HG03558 (cell line): ENCODE data around the gene CACNA2D3.

Experiments used
- ATAC-seq: cut with Tn5 transposase; IDR thresholded peaks from one replicate; pipeline ENCODE4 v1.9.1; 2021; ENCODE audit warnings: moderate number of reproducible peaks; ENCODE audit not compliant: unreplicated experiment; ENCODE audit errors: extremely low read depth

The CACNA2D3 gene

DNA sequence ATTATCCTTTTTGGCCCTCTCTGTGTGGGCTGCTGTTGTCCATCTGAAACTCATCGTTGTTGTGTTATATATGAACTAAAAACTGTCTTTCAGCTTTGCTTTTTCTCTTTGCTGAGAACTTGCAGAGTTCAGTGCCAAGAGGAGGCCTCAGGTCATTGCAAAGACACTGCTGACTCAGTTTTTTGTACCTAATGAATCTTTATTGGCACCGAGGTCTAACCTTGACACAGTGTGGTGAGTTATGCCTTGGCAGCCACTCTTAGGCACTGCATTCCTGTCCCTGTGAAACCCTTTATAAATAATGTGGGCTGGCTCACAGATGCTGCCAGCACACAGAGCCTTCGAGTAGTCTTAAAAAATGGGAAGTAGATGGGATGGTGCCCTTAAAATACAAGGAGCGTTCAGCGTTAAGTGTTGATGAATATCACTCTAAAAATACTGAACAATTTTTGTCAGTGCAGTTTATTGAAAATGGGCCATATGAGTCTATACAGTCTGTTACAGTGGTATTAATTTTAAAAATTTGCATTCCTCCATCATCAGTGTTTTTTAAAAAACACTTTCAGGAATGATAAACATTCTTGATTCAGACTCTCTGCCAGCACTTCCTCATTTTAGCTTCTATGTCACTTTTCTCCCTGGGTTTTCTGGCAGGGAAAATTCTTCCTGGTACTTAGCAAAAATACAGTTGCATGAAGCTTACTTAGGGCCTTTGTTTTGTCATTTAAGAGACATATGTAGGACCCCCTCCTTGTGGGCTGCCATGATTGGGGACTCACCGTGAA, 234.1 kb downstream of the CACNA2D3 start:
- ATAC-seq: no peak

DNA sequence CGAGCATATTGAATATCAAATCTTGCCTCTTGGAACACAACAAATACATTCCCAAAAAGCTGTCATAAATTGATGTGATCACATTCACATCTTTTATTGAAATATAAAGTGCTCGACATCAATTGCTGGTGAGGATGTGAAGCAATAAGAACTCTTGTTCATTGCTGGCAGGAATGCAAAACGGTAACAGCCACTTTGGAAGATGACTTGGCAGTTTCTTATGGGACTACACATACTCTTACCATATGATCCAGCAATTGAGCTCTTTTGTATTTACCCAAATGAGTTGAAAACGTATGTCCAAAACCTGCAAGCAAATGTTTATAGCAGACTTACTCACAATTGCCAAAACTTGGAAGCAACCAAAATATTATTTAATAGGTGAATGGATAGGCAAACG, 234.9 kb downstream of the CACNA2D3 start:
- no peak for ATAC-seq

DNA sequence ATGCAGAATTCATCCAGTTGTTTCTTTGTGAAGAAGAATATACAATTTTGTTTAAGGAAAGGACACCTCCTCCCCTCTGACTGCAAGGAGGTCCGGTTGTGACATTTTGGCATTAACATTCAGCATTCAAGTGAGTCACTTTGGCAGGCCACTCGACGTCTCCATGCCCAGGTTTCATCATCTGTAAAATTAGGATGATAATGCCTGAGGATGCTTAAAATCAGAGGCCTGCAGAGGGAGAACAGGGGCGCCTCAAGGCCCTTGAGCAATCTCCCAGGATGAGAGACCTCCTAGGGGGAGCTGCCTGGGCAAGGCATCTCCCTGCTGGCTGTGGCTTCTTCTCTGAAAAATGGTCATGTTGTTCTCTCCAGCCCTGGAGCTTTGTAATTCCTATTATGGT, 236.0 kb downstream of the CACNA2D3 start:
- ATAC-seq: no peak

DNA sequence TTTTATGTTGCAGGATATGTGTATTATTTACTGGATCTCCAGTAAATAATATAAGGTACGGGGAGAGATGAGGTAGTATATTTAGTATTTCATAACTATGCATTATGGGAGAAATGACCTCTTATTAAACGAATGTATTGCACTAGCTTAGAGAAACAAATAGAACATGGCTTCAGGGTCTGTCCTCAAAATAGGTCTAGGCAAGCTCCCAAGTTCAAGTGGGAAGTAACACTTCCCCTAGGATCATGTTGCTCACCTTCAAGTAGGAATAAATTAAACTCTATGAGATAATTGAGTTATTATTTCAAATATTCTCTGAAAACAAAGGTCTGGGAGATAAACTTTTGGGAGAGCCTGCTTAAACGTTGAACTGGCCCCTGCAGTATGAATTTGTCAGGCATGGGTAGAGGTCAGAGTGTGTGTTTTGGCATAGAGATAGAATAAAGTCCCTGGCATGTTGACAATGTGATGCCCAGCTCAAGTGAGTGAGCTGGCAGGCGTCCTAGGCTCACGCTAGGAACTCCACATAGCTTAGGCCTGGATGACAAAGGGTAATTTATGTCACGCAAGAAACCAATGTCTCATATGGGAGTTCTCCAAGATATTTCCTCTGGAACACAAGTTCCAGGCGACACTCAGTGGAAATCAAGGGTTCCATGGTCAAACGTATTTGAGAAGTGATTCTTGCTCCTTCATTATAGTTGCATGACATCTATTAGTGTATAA, 236.8 kb downstream of the CACNA2D3 start:
- ATAC-seq: no peak

DNA sequence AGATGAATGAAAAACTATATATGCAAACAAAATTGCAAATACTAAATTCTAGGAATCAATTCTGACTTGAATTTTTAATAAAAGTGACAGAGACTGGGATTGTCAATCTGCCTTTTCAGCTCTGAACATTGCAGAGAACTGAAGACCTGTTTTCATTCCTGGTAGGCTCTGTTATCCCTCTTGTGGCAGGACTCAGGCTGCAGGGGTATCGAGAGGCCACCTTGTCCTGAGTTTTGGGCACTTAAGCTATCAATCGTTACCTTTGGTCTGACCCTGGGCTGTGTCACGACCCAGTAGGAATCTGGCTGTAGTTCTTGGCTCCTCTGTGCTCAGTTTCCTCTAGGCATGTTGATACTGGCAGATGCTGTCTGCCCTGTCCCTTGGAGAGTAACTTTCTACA, 238.0 kb downstream of the CACNA2D3 start:
- ATAC-seq: no peak

DNA sequence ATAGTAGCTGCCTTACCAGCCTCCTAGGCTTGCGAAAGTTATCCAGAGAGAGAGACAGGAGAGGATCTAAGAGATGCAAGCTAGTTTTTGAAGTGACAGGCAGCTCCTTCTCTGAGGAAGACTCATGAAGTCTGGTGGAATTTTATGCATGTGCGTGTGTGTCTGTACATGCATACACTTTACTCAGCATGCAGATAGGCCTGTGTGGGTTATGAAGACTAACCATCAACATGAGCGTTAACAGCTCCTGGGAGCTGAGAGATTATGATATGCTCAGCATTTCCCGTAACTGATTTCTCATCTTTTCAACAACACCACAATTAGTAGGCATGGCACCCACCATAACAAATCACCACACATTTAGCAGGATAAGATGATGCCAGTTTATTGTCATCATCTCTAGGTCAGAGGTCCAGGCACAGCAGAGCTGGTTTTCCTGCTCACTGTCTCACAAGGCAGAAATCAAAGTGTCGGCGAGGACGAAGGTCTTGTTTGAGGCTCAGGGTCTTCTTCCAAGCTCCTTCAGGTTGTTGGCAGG, 239.5 kb downstream of the CACNA2D3 start:
- ATAC-seq: no peak

DNA sequence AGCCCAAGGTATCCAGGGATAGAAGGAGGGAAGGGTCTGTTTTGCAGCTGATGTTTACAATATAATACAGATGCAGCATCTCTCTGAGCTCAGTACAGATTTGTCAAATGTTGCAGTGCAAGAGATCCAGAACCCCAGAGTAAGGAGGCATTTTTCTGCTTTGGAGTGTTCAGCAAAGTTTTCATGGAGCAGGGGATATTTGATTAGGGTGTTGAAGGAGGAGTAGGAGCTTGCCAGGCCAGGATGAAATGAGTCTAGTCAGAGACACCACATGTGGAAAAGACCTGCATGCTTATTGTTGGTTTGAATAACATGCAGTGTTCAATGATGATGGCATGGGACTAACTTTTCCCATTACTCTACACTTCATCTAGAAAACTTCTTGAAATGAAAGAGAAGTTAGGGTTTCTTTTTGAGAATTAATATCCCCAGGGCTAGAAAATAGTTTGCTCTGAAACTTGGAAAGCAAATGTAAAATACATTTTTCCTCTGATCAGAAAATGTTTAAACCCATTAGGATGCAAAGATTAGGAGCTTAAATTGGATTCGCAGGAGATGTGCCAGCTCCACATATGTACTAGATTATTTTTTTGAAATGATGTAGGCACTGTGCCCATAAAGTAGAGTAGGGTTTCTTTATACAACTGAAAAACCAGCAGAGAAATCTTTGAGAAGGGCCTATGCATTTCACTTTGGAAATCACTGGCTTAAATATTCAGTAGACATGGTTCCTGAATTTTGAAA, 243.8 kb downstream of the CACNA2D3 start:
- ATAC-seq: no peak

DNA sequence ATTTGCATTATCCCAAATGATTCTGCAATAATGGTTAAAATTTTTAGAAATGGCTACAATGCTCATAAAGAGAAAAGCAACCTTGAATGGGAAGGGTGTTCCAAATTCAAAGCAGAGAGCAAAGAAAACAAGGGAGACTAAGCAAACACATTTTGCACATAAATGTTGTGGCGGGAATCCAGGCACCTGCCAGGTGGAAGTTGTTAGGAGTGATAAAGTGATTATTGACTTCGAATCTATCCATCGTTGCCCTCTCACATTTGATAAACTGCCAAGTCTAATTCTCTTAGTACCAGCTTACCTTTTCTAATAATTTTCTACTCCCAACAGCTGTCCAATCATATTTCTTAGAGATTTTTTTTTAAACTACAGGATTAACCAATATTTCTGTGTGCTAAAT, 244.5 kb downstream of the CACNA2D3 start:
- no peak for ATAC-seq

DNA sequence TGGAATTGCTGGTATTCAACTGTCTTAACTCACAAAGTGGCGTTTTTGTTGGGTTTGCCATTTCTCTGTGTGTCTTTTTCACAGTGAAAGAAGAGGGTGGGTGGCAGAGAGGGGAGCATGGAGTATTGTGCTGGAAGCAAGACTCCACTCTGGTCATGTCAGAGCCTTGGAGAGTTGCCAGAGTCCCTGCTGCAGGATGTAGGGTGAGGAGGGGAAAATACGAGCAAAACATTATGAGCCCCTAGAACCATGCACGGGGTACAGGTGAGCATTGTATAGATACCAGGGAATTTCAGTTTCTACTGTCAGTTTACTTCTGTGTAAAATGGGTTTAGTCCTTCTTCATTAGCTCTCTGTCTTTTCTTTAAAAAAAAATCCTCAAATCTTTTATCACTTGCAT, 249.9 kb downstream of the CACNA2D3 start:
- no peak for ATAC-seq

DNA sequence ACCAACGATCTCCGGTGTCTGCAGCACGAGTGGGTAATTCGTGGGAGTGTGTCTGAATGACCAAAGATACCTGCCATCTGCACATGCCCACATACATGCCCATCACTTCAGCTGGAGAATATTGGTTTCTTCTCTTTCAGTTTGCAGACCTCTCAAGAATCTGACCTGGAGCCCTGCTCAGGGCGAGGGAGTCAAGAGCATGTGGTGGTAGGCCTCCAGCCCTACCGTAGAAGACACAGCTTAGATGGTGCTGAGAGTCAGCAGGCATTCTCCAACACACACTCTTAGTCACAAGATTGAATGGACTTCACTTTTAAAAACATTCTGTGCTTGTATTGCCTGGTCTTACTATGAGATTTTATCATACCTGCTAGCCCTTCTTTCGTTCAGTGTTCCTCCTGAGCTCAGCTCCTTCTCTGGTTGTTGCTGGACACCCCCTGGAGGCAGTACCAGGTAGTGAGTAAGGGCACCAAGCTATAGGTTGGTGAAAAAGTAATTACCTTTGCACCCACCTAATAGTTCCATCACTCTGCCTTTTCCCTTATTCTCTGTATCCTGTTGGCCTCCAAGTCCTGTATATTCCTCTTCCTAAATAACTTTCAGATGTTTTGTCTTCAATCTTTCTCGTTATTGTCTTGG, 252.0 kb downstream of the CACNA2D3 start:
- ATAC-seq: no peak

DNA sequence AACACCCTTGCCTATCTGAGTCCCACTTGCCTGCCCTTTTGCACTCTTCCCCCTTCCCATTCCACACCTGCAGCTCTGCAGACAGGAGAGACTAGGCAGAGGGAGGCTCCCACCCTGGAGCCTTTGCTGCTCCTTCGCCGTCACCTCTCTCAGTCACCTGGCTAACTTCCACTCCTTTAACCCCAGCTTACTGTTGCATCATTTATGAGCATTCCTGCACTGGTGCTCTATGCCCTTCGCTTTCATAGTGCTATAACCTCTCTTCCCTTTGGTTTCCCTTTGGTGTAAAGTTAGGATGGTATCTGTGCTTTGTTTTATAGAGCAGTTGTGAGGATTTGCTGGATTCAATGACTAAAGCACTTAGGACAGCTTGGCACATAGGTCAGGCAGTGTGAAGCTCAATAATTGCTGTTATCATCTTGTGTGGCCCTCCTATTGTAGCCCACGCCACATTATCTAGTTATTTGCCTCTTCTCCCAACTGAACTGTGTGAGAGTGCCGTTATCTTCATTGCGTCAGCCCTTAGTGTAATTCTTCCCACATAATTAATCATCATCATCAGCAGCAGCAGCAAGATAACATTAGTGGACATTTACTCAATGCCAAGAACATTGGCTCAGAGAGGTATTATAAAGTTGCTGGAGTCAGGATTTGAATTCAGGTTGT, 253.9 kb downstream of the CACNA2D3 start:
- no peak for ATAC-seq

DNA sequence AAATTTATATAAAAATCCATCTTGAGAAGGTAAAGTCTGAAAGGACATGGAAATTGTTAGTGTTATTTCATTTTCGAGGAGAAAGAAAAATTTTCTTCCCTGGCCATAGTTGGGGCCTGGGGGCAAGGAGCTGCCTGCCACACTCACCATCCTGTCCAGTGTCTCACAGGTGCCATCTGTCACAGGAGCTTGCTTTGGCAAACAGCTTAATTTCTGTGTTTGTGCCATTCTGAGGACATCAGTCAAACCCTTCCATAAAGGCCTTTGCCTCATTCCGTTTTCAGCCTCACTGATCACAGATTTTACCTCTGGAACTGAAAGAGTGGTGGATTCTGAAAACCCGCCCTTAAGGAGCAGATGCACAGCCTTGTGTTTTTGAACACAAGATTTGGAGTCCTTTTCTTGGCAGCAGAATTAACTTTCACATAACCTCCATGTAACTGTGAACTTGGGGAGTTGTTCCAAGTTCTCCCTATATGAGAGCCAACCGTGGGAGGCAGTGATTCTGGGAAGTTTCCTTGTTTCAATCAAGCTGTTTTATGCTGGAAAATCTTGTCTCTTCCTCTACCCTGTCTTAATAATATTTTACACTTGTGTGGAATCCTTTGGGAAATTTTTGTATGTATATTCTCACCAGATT, 254.7 kb downstream of the CACNA2D3 start:
- ATAC-seq: no peak

DNA sequence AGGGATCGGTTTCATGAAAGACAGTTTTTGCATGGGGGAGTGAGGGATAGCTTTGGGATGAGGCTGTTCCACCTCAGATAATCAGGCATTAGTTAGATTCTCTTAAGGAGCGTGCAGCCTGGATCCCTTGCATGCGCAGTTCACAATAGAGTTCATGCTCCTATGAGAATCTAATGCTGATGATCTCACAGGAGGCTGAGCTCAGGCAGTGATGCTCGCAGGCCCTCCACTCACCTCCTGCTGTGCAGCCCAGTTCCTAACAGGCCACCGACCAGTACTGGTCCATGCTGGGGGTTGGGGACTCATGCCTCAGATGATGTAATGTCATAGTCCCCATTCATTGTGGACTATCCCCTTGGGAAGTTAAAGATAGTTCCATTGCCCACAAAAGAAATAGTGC, 255.8 kb downstream of the CACNA2D3 start:
- no peak for ATAC-seq

DNA sequence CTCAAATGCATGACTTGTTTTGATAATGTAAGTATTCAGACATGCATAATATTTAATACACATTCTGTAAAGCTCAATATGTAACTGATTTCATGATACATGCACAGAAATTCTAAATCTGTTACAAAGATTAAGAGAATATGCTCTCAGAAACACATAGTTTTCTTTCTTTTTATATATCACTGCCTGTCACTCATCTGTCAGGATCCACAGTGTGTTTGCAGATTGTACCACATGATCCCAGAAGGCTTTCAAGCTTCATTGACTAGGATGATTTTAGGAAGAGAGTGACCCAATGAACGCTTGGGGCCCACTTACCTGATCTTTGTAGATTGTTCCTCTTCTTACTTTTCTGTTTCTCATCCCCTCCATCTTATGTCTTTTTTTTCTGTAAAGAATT, 261.9 kb downstream of the CACNA2D3 start:
- ATAC-seq: no peak

DNA sequence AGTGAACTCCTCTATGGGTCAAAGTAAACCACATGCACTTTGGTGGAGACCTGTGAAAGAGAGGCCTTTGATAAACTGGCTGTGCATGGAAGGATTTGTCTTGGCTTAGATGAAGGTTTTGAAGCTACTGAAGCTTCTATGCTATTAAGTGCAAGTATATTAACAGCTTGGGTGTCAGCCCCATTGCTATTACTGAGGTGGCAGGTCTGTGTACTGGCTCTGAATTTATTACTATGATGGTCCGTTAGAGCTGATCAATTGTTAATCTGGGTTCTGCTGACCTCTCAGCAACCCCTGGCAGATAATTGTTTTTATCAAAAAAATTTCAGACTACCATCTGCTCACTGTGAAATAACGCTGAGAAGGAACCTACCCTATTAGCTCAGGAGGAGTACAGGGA, 268.2 kb downstream of the CACNA2D3 start:
- no peak for ATAC-seq

DNA sequence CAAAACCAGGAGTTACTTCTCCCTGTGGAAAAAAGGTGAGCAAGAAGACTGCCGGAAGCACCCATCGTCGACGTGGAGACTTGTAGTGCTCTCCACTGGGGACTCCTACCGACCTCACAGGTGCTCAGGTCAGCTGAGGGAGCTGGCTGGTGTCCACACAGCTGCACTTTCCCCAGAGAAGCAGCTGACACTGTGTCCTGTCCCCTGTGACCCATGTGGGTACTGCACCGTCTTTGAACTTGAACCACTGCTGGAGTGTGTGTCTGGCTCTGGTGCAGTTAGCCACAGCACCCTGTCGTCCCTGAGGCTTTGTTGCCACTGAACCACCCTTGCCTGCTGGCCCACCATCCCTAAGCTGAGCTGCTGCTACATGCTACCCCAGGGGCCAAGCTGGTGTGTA, 270.8 kb downstream of the CACNA2D3 start:
- ATAC-seq: no peak

DNA sequence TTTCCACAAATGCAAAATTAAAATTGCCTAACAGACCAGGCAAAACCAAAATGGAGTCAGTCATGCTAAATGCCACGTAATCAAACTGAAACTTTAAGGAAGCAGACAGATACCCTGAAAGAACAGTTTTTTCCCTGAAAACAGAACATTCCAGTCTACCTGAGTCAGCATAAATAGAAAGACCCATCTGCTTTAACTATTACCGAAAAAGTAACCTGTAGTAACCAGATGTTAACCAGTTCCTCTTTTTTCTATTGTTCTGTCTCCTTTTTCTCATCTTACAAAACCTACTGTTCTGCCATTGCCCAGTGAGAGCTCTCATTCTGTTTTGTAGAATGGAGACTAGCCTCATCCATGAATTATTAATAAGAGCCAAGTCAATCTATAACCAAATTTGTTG, 286.0 kb downstream of the CACNA2D3 start:
- ATAC-seq: no peak

DNA sequence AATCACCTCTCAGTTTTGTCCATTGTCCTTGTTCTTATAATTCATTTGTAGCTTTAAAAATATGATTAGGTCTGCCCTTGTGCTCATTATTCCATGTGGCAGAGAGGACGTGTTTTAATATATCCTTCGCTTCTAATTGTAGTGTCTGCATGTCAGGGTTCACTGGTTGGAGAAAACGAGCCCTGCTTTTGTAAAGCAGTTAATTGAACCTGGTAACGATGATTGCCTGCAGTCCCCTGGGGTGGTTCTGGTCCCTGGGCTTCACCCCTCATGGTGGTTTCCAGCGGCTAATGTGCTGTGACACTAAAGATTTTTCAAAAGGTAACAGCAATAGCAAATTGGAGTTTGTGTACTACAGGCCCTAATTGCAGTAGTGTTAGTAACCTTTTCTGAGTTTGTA, 299.6 kb downstream of the CACNA2D3 start:
- ATAC-seq: no peak

DNA sequence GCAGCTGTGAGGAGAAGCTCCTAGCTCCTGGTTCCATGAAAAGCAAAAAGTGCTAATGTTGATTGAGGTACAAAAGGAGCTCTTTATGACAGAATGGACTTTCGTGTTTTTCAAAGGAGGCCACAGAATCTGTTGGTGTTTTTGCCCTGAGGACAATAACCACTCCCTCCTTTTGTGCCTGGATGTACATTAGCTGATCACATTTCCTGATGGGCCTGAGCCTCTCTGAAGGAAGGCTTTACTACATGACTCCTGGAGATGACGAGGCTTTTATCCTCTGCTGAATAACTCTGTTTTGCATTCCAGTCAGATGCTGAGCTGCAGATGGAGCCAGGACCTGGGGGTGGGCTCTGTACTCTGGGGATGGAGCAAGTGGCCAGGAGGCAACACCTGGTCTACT, 301.9 kb downstream of the CACNA2D3 start:
- no peak for ATAC-seq

DNA sequence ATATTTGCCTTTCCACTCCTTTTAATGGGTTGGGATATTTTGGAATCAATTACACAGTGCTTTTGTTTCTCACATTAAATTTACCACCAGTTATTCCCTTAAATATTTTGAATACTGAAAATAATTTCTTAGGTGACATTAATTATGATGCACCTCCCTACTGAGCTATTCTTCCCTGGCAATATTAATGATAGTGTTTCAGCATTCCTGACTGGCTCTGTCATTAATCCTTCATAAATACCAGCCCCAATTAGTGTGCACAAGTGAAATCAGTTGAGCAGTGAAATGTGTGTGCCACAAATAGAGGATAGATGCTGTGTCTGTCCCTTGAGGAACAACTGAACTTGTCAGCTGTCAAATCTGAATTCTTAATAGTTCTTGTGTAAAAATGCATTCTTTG, 304.0 kb downstream of the CACNA2D3 start:
- ATAC-seq: no peak
